HepG2 (cell line): ENCODE results near the gene SNRNP25. TPM values are rescaled to one million over a fixed set of nuclear protein-coding genes. Genes with fewer than 3 reads are reported as not detected.

ENCODE experiments used
- ATAC-seq: fragments of 200-7000 bp; cut with Tn5 transposase; 3 replicates; pipeline ENCODE4 v1.9.1; 2020; ENCODE audit warnings: mild to moderate bottlenecking, moderate library complexity
- BruUV-seq: library from RNA; stranded (reverse); fragments of 400-500 nt; replicated peaks from 2 replicates; lab custom pipeline; 2021; lab: Mats Ljungman, UMichigan
- CTCF ChIA-PET: fragments of 300-600 bp; formaldehyde crosslinking; extraction: SDS; loops from one replicate; lab custom pipeline; 2021; ENCODE audit warnings: low total read pairs, inconsistent platforms, low intra/inter-chr PET ratio; lab: Yijun Ruan, JAX
- POLR2A ChIA-PET: fragments of 350-600 bp; sonication (Branson Sonifier 250); formaldehyde crosslinking; loops from one replicate; lab custom pipeline; 2020; ENCODE audit warnings: antibody characterized with exemption, inconsistent platforms; lab: Yijun Ruan, JAX
- DNase-seq: peaks from one replicate; pipeline ENCODE4 v3.0.0-alpha.2; 2015; ENCODE audit warnings: low spot score
- FAIRE-seq: peaks from 3 replicates; lab custom pipeline; 2011; peaks lifted over from hg19 to GRCh38; lab: Jason Lieb, UNC
- H2AFZ ChIP-seq: one replicate; pipeline ENCODE4 v1.6.1; 2011; ENCODE audit warnings: low read length, inconsistent platforms
- H3K27ac ChIP-seq: fragments of 300-600 bp; 3 replicates; pipeline ENCODE4 v1.8.0; 2011; ENCODE audit warnings: mixed run types, mild to moderate bottlenecking, mixed read lengths, low read length, inconsistent platforms; ENCODE audit not compliant: insufficient read depth; ENCODE audit errors: extremely low read length
- H3K27me3 ChIP-seq, 2 experiments: fragments of 200-600 bp in 1 of 2; 2 replicates in 1 of 2; 3 replicates in 1 of 2; pipeline versions ENCODE4 v1.6.0 to v1.8.0; 2011; ENCODE audit warnings: low read length in 2 of 2, mild to moderate bottlenecking in 2 of 2, moderate library complexity in 2 of 2, inconsistent platforms in 1 of 2; ENCODE audit not compliant: insufficient read depth in 2 of 2, control insufficient read depth in 1 of 2
- H3K36me3 ChIP-seq, 2 experiments: fragments of 200-600 bp in 1 of 2; replicated peaks in 1 of 2; 2 replicates in 1 of 2; 3 replicates in 1 of 2; pipeline versions ENCODE4 v1.5.1 to v1.8.0; 2011; ENCODE audit warnings: low read length in 2 of 2, inconsistent platforms in 1 of 2; ENCODE audit not compliant: insufficient read depth in 2 of 2, control insufficient read depth in 1 of 2
- H3K4me1 ChIP-seq: 2 replicates; pipeline ENCODE4 v1.5.1; 2012; ENCODE audit warnings: low read length, inconsistent platforms; ENCODE audit not compliant: insufficient read depth
- H3K4me2 ChIP-seq: 2 replicates; pipeline ENCODE4 v1.6.0; 2011; ENCODE audit warnings: low read depth, low read length, inconsistent platforms
- H3K4me3 ChIP-seq, 3 experiments: fragments of 200-600 bp in 1 of 3; sonication (generic), shearing (Covaris generic) in 1 of 3; replicated peaks in 1 of 3; 2 replicates each; pipeline ENCODE4 v1.5.1; 2011 to 2016; ENCODE audit warnings: low read length in 3 of 3, inconsistent platforms in 2 of 3, low read depth in 2 of 3, mild to moderate bottlenecking in 2 of 3, control low read depth in 1 of 3, mixed read lengths in 1 of 3; ENCODE audit not compliant: insufficient read depth in 1 of 3
- H3K79me2 ChIP-seq: one replicate; pipeline ENCODE4 v1.6.1; 2011; ENCODE audit warnings: low read length, inconsistent platforms; ENCODE audit not compliant: insufficient read depth
- H3K9ac ChIP-seq: 2 replicates; pipeline ENCODE4 v1.6.0; 2011; ENCODE audit warnings: mild to moderate bottlenecking, low read depth, low read length, inconsistent platforms; ENCODE audit not compliant: insufficient read depth
- H3K9me3 ChIP-seq: 2 replicates; pipeline ENCODE4 v1.5.1; 2012; ENCODE audit warnings: mild to moderate bottlenecking, low read length
- H4K20me1 ChIP-seq: 2 replicates; pipeline ENCODE4 v1.6.0; 2011; ENCODE audit warnings: inconsistent platforms, mild to moderate bottlenecking, low read length, moderate library complexity; ENCODE audit not compliant: insufficient read depth
- ONECUT2 ChIP-seq: sonication (generic); formaldehyde crosslinking; IDR thresholded peaks from 2 replicates; pipeline ENCODE4 v1.4.0; 2020; ENCODE audit warnings: missing genetic modification reagents
- PAX8 ChIP-seq: sonication (generic); formaldehyde crosslinking; IDR thresholded peaks from 2 replicates; pipeline ENCODE4 v1.8.0; 2022; ENCODE audit warnings: mild to moderate bottlenecking, missing genetic modification reagents, borderline replicate concordance
- SP140L ChIP-seq: sonication (generic); formaldehyde crosslinking; IDR thresholded peaks from 2 replicates; pipeline ENCODE4 v1.4.0; 2020; ENCODE audit warnings: missing genetic modification reagents, borderline replicate concordance
- ZNF205 ChIP-seq: IDR thresholded peaks from 2 replicates; pipeline ENCODE4 v1.6.1; 2018; ENCODE audit warnings: missing biosample characterization, missing genetic modification reagents
- ZNF614 ChIP-seq: IDR thresholded peaks from 2 replicates; pipeline ENCODE4 v1.6.1; 2018; ENCODE audit warnings: missing biosample characterization, missing genetic modification reagents, inconsistent platforms, borderline replicate concordance
- ZNF652 ChIP-seq: IDR thresholded peaks from 2 replicates; pipeline ENCODE4 v1.6.1; 2016; ENCODE audit warnings: low read depth, borderline replicate concordance
- ZNF674 ChIP-seq: sonication (generic); formaldehyde crosslinking; IDR thresholded peaks from 2 replicates; pipeline ENCODE4 v1.5.0; 2020; ENCODE audit warnings: low read depth, mild to moderate bottlenecking, missing genetic modification reagents
- ZSCAN21 ChIP-seq: sonication (generic); formaldehyde crosslinking; IDR thresholded peaks from 2 replicates; pipeline ENCODE4 v1.8.0; 2022; ENCODE audit warnings: mild to moderate bottlenecking, missing genetic modification reagents, moderate library complexity, borderline replicate concordance
- WGBS: methylation state at CpG from one replicate; pipeline ENCODE4 v1.1.6; 2017; ENCODE audit warnings: low lambda C conversion rate; 5-methylcytosine and 5-hydroxymethylcytosine counted together
- in situ Hi-C: cut with HindIII; loops from 2 replicates; pipeline ENCODE4 v1.10.0; 2017; ENCODE audit warnings: low pct_unique_long_range_greater_than_20kb; ENCODE audit not compliant: extremely low pct_ligation_motif_present
- intact Hi-C: fragments of 100-400 bp; cut with micrococcal nuclease; formaldehyde crosslinking; loops from one replicate; pipeline ENCODE4 v1.10.0; 2022; ENCODE audit not compliant: unreplicated experiment
- polyA plus RNA-seq, 8 experiments: library from polyadenylated mRNA; depleted of rRNA in 3 of 8; stranded (reverse) in 7 of 8; unstranded in 1 of 8; fragments of >200 nt; fragmentation: Illumina TruSeq in 4 of 8; extraction: Trizol in 4 of 8; gene quantifications; 2 replicates each; pipeline versions ENCODE4 v1.2.1 to v1.2.3, GENCODE V29; 2011 to 2016; ENCODE audit warnings: low read depth in 4 of 8, missing spikeins in 1 of 8, mixed read lengths in 1 of 8; ENCODE audit not compliant: insufficient read depth in 1 of 8
- total RNA-seq, 5 experiments: library from RNA; depleted of rRNA; stranded (reverse); fragments of >200 nt; fragmentation: Illumina TruSeq; extraction: Trizol; gene quantifications; 2 replicates each; pipeline ENCODE4 v1.2.3, GENCODE V29; 2016; ENCODE audit warnings: low read depth in 1 of 5
- TF ChIP-seq, protein P1 (sequence below): sonication (generic); formaldehyde crosslinking; IDR thresholded peaks from 2 replicates; pipeline ENCODE4 v1.5.0; 2020; ENCODE audit warnings: mild to moderate bottlenecking, missing genetic modification reagents, borderline replicate concordance
- TF ChIP-seq, protein P2 (sequence below): sonication (generic); formaldehyde crosslinking; IDR thresholded peaks from 2 replicates; pipeline ENCODE4 v1.5.0; 2020; ENCODE audit warnings: mild to moderate bottlenecking, missing genetic modification reagents
- TF ChIP-seq, protein P3 (sequence below): sonication (generic); formaldehyde crosslinking; conservative IDR thresholded peaks from 2 replicates; pipeline ENCODE4 v1.5.0; 2020; ENCODE audit warnings: missing genetic modification reagents

SNRNP25 gene
- total and polyA plus RNA-seq, 2 of the 13 experiments (the other 11 are each of a cell fraction or from before 2014, with no cell fraction given) = 34.1 to 97.4 TPM

DNA sequence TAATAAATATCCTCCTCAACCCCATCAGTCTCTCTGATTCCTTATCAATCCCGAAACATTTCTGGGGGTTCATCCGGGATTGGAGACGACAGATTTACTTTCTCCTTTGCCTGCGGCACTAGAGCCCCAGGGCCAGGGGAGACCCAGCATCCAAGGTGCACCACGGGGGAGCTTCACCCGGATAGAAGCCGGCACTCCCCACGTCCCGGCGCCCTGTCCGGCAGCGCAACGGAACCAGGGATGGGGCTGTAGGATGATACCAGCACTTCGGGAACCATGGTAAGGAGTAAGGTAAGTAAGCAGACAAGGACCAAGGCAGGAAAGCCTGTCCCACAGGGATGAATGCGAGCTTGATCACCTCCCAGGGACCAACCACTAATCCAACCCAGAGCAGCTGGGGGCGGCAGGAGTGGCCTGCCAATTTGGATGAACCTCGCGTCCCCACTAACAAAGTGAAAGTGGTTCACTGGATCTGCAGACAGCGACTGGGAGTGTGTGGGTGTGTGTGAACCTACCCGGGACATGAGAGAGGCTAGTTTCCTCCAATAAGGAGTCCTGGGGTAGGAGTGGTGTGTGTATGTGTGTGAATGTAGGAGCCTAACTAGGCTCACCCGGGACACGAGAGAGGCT is 12.1 kb upstream of the SNRNP25 start (continued):
- TF ChIP-seq, protein P1, sequence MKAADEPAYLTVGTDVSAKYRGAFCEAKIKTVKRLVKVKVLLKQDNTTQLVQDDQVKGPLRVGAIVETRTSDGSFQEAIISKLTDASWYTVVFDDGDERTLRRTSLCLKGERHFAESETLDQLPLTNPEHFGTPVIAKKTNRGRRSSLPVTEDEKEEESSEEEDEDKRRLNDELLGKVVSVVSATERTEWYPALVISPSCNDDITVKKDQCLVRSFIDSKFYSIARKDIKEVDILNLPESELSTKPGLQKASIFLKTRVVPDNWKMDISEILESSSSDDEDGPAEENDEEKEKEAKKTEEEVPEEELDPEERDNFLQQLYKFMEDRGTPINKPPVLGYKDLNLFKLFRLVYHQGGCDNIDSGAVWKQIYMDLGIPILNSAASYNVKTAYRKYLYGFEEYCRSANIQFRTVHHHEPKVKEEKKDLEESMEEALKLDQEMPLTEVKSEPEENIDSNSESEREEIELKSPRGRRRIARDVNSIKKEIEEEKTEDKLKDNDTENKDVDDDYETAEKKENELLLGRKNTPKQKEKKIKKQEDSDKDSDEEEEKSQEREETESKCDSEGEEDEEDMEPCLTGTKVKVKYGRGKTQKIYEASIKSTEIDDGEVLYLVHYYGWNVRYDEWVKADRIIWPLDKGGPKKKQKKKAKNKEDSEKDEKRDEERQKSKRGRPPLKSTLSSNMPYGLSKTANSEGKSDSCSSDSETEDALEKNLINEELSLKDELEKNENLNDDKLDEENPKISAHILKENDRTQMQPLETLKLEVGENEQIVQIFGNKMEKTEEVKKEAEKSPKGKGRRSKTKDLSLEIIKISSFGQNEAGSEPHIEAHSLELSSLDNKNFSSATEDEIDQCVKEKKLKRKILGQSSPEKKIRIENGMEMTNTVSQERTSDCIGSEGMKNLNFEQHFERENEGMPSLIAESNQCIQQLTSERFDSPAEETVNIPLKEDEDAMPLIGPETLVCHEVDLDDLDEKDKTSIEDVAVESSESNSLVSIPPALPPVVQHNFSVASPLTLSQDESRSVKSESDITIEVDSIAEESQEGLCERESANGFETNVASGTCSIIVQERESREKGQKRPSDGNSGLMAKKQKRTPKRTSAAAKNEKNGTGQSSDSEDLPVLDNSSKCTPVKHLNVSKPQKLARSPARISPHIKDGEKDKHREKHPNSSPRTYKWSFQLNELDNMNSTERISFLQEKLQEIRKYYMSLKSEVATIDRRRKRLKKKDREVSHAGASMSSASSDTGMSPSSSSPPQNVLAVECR (CRISPR knock-in tag) = no peak
- no peak for TF ChIP-seq ZSCAN21 (CRISPR knock-in tag)

DNA sequence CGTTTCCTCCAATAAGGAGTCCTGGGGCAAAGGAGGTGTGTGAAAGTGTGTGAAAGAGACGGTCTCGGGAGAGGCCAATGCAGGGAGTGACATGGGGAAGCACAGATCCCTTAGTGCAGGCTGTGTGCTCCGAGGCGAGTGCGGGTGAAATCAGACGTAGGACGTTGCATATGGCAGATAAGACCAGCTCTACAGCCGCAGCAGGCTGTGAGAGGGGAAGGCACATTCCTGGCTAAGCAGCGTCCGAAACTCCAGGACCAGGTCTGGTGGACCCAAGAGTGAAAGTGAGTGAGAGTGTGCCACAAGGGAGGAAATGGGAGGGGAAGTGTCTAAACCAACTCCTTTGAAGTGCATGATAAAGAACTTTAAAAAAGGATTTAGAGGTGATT is 11.6 kb upstream of the SNRNP25 start:
- in situ Hi-C loops (no loop called here), intact Hi-C loops (no loop called here)
- Histone ChIP-seq H4K20me1 (no peaks in the 10 kb centered on the region), H3K9ac (no peak overlapping the region), H3K4me2 (no peak overlapping the region), H3K36me3 (peaks cover 4 to 14% of the 10 kb centered on the region in 2 experiments; a peak in 2 of 5 replicates), H2AFZ (no peak overlapping the region)
- CTCF ChIA-PET = no interaction called here
- FAIRE-seq (no peak), ATAC-seq (no peak)
- TF ChIP-seq ONECUT2 (CRISPR knock-in tag) = no peak
- TF ChIP-seq, protein P2, sequence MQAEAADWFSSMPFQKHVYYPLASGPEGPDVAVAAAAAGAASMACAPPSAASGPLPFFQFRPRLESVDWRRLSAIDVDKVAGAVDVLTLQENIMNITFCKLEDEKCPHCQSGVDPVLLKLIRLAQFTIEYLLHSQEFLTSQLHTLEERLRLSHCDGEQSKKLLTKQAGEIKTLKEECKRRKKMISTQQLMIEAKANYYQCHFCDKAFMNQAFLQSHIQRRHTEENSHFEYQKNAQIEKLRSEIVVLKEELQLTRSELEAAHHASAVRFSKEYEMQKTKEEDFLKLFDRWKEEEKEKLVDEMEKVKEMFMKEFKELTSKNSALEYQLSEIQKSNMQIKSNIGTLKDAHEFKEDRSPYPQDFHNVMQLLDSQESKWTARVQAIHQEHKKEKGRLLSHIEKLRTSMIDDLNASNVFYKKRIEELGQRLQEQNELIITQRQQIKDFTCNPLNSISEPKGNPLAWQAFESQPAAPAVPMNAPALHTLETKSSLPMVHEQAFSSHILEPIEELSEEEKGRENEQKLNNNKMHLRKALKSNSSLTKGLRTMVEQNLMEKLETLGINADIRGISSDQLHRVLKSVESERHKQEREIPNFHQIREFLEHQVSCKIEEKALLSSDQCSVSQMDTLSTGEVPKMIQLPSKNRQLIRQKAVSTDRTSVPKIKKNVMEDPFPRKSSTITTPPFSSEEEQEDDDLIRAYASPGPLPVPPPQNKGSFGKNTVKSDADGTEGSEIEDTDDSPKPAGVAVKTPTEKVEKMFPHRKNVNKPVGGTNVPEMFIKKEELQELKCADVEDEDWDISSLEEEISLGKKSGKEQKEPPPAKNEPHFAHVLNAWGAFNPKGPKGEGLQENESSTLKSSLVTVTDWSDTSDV (CRISPR knock-in tag) = no peak
- TF ChIP-seq ZNF614 = no peak
- no peak for TF ChIP-seq ZNF652
- TF ChIP-seq, protein P3, sequence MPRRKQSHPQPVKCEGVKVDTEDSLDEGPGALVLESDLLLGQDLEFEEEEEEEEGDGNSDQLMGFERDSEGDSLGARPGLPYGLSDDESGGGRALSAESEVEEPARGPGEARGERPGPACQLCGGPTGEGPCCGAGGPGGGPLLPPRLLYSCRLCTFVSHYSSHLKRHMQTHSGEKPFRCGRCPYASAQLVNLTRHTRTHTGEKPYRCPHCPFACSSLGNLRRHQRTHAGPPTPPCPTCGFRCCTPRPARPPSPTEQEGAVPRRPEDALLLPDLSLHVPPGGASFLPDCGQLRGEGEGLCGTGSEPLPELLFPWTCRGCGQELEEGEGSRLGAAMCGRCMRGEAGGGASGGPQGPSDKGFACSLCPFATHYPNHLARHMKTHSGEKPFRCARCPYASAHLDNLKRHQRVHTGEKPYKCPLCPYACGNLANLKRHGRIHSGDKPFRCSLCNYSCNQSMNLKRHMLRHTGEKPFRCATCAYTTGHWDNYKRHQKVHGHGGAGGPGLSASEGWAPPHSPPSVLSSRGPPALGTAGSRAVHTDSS (CRISPR knock-in tag) = no peak
- TF ChIP-seq ZNF205 (CRISPR knock-in tag) = no peak
- no peak for TF ChIP-seq PAX8 (CRISPR knock-in tag)
- TF ChIP-seq ZNF674 (CRISPR knock-in tag) = no peak
- no peak for TF ChIP-seq SP140L
- TF ChIP-seq, all 625 proteins: peak for 0
- no peak overlapping the region for H3K4me3 ChIP-seq
- peaks cover 26% of the 10 kb centered on the region for H3K4me1 ChIP-seq
- BruUV-seq = no TSS peak
- POLR2A ChIA-PET = no interaction called here
- H3K27me3 ChIP-seq = no peaks in the 10 kb centered on the region
- H3K79me2 ChIP-seq = no peaks in the 10 kb centered on the region
- H3K9me3 ChIP-seq = no peaks in the 10 kb centered on the region
- no peak overlapping the region for H3K27ac ChIP-seq
- 93% methylated on average over 11 of the region's 11 CpGs for WGBS
- no peak for DNase-seq
